Measurements from ENCODE around the gene SEL1L2.

SEL1L2 gene

GRCh38 chr20:13868331-13868730 is 122.1 kb downstream of the SEL1L2 start:
- no peak for DNase-seq (ENCODE audit: extremely low read depth in 1 of 2, low read depth in 1 of 2)

- no peak for DNase-seq (ENCODE audit: extremely low read depth in 1 of 2, low read depth in 1 of 2)
Measured at GRCh38 chr20:13865791-13866351, 124.5 kb downstream of the SEL1L2 start.

- DNase-seq (ENCODE audit: extremely low read depth in 1 of 2, low read depth in 1 of 2), result no peak
Measured at GRCh38 chr20:13865156-13865555, 125.3 kb downstream of the SEL1L2 start.

DNA sequence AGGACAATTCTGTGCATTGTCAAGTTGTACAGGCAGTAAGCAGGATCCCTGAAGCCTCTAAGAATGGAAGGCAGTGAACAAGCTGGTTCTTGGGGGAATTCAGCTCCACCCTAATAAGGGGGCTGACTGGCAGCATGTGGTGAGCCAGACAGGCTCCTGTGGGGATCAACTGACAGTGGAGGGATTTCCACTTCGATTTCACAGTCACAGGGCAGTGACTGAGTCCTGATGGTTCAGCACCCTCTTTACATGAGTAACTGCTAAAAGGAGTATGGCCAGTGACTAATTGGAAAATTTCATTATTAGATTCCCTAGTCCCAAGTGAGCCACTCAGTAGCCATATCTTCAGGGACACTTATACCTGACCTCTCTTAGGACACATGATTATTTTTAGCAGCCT is 127.2 kb downstream of the SEL1L2 start:
- DNase-seq (ENCODE audit: extremely low read depth in 1 of 2, low read depth in 1 of 2), result no peak

GRCh38 chr20:13862245-13862644 is 128.2 kb downstream of the SEL1L2 start:
- DNase-seq (ENCODE audit: extremely low read depth in 1 of 2, low read depth in 1 of 2), result no peak

GRCh38 chr20:13858871-13859270 is 131.5 kb downstream of the SEL1L2 start:
- DNase-seq (ENCODE audit: extremely low read depth in 1 of 2, low read depth in 1 of 2), result no peak

GRCh38 chr20:13858439-13858838 is 132.0 kb downstream of the SEL1L2 start:
- no peak for DNase-seq (ENCODE audit: extremely low read depth in 1 of 2, low read depth in 1 of 2)

DNA sequence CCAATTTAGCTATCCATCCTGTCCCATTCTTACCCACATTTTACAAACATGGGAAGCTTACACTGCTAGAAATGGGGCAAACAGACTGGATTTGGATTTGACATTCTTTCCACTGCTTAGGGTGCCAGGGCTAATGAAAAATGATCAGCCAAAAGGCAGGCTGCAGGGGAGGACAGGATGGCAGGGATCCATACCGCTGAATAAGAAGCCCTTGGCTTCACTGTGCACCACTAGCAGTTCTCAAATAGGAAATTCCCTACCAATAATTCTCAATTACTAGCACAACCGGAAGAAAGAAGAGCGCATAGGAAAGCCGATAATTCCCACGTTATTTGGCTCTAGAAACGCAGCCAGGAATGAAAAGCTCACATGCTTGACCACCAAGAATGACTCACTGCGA is 132.5 kb downstream of the SEL1L2 start:
- DNase-seq (ENCODE audit: extremely low read depth in 1 of 2, low read depth in 1 of 2), result no peak

- DNase-seq (ENCODE audit: extremely low read depth in 1 of 2, low read depth in 1 of 2), result no peak
Measured at GRCh38 chr20:13857304-13857703, 133.1 kb downstream of the SEL1L2 start.

DNA sequence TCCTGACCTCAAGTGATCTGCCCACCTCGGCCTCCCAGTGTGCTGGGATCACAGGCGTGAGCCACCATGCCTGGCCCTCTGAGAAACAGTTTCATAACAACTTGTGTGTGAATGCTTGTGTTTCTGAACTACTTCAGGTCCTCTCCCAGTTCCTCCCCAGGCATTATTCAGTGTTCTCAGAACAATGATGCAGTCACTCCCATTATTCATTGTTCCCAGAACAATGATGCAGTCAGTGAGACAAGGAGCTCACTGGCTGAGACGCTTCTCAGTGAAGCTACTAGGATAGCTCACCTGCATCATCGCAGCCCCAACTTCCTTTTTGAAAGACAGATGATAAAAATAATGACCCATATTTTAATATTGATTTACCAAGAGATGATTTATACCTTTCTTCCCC is 134.1 kb downstream of the SEL1L2 start:
- DNase-seq (ENCODE audit: extremely low read depth in 1 of 2, low read depth in 1 of 2), result no peak

DNA sequence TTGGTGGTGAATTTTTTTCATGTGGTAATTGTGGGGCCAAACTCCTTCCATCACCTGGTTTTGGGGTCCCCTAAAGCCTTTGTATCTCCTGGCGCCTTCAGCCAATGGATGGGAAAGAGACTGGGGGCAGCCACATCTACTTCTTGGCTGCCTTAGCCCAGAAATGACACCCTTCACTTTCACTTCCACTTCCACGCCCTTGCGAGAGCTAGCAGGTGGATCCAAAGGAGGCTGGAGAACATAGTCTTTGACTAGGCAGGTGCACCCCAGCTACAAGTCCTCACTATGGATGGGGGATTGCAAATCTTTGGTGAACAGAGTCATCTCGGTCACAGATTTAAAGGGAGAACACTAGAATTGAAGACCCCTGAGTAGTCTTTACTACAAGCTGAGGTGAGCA is 134.8 kb downstream of the SEL1L2 start:
- no peak for DNase-seq (ENCODE audit: extremely low read depth in 1 of 2, low read depth in 1 of 2)

DNA sequence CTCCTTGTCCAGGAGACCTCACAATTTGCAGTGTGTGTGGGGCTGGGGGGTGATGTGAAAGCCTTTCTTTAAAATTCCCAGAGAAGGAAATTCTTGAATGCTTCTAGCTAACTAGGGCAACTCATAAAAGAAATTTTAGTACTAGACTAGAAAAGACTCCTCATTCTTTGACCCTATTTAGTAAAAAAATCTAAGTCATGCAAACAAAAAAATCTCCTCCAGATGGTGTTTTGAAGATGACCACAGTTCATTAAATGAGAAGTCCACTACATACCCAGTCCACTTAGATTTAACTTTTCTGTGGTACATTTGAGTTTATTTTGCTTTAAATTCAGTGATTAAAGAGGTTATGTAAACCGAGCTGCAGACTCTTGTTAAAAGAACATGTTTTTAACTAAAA is 138.1 kb downstream of the SEL1L2 start:
- DNase-seq (ENCODE audit: extremely low read depth in 1 of 2, low read depth in 1 of 2), result no peak

DNA sequence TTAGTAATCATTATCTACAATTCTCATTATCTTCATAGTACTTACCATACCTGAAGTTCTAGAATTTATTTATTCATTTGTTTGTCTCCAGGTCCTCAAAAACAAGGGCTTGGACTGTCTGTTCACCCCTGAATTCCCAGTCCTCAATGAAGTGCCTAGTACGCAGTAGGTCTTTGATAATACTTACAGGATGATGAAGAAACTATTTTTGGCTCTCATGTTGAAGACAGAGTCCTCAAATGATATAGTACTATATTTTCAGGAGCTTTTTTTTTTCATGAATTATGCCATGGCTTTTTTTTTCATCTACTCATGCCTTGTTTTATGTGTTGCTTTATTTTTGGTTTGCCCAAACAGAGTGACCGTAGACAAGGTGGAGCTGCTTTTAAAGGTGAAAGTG is 139.1 kb downstream of the SEL1L2 start:
- DNase-seq (ENCODE audit: extremely low read depth in 1 of 2, low read depth in 1 of 2), result no peak

GRCh38 chr20:13844296-13844695 is 146.1 kb downstream of the SEL1L2 start:
- DNase-seq (ENCODE audit: extremely low read depth in 1 of 2, low read depth in 1 of 2), result no peak

DNA sequence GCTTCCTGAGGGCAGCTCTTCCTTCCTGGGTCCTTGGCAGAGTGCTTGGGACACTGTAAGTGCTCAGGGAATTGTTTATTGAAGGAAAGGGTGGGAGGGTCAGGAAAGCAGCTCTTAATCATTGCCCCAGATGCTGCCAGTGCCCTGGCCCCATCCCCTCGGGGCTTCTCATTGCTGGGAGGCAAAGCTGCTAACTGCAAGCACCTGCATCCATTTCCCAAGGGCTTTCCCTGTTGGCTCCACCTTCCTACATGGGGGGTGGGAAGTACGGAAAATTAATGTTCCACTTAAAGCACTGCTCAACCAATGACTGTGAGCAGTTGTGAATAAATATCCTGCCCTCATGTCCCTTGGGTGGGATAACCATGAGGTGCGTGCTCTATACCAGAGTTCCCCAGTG is 149.2 kb downstream of the SEL1L2 start:
- DNase-seq (ENCODE audit: extremely low read depth in 1 of 2, low read depth in 1 of 2), result no peak

DNA sequence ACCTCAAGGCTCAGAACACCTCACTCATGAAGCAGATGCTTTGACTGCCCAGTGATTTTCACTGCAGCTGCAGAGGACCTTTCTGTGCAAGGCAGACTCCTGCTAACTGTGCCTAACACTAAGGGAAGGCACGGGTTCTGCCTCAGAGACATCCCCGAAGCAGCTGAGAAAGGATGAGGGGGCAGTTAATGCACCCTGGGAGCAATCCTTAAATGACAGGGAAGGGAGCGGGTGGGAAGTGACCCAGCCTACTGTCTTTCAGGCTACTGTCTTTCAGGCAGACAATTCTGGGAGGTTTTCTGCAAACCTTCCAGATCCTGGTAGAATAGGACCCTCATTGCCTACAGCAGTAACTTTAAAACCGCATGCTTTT is 150.3 kb downstream of the SEL1L2 start:
- DNase-seq (ENCODE audit: extremely low read depth in 1 of 2, low read depth in 1 of 2), result no peak

- no peak for DNase-seq (ENCODE audit: extremely low read depth in 1 of 2, low read depth in 1 of 2)
Measured at GRCh38 chr20:13839421-13840092, 150.9 kb downstream of the SEL1L2 start.

DNA sequence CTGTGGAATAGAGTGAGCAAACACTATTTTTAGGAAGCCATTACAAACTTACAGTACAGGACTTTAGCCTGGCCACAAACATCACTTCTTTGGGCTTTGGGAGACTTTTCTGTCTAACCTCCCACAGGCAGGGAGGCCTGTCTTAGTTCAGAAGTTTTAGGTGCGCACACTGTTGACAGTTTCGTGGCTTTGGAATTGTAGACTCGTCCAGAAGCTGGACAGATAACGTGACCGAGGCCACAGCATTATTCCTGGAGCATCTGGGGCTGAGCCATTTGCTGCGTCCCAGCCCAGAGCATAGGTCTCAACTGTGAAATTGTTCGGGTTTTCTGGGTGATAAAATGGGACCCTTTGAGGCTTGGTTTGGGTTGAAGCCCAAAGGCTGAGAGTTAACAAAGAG is 151.8 kb downstream of the SEL1L2 start:
- no peak for DNase-seq (ENCODE audit: extremely low read depth in 1 of 2, low read depth in 1 of 2)

GRCh38 chr20:13831476-13831875 is 158.9 kb downstream of the SEL1L2 start:
- DNase-seq (ENCODE audit: extremely low read depth in 1 of 2, low read depth in 1 of 2), result no peak

DNA sequence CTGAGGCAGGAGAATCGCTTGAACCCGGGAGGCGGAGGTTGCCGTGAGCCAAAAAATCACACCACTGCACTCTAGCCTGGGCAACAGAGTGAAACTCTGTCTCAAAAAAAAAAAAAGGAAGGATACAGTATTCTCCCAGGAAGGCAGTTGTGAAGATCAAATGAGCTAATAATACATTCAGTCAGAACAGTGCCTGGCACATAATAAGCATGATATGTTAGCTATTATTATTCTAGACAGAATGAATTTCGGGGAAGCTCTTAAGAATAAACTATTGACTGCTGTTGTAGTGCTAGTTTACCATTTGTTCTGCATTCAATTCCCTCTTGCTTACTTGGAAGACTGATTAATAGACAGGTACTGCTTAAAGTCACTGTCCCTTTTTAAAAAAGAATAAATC is 164.9 kb downstream of the SEL1L2 start:
- no peak for DNase-seq (ENCODE audit: extremely low read depth in 1 of 2, low read depth in 1 of 2)

- no peak for DNase-seq (ENCODE audit: extremely low read depth in 1 of 2, low read depth in 1 of 2)
Measured at GRCh38 chr20:13824459-13824858, 166.0 kb downstream of the SEL1L2 start.

DNA sequence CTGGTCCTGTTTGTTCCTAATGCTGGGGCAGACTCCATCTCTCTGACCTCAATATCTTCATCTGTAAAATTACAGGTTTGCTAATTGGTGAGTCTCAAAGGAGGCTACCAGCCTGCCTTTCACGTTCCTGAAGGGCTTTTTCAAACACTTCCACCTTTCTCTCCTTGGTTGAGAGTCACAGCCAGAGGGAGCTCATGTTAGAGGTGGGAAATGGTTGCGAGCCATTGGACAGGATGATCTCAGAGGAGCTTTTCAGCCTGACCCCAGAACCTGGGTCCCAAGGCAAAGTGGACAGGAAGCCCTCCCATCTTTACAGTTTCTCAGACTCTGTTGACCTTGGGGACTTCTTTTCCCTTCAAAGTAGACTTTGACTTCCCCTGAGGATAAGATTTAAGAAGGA is 168.0 kb downstream of the SEL1L2 start:
- DNase-seq (ENCODE audit: extremely low read depth in 1 of 2, low read depth in 1 of 2), result no peak

DNA sequence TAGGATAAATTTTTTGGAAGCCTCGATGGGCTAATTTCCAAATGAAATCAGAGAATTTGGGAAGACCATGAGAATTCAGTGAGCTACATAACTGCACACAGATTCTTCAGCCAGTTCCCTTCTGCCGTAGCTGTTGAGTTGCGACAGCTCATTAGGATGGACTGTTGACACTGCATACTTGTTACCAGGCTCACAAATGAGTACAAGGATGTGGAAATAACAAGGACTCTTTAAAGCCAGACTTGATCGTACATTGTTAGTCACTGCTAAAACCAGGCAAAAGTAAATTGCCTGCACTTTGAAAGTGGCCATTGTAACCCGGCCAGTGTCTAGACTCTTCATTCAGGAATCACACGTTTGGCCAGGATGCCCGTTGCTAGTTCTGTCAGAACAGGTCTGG is 168.5 kb downstream of the SEL1L2 start:
- DNase-seq (ENCODE audit: extremely low read depth in 1 of 2, low read depth in 1 of 2), result no peak
